ENCODE measurements around the gene NID2.

Gene NID2

GRCh38 chr14:51999084-51999483 lies 69.8 kb downstream of the NID2 start:
- peak; percentile 67 for DNase-seq (ENCODE audit: low read depth)

GRCh38 chr14:51998348-51998747 lies 70.5 kb downstream of the NID2 start:
- DNase-seq (ENCODE audit: low read depth), result no peak

GRCh38 chr14:51996148-51996746 lies 72.6 kb downstream of the NID2 start:
- DNase-seq (ENCODE audit: low read depth), result peak; percentile 52

GRCh38 chr14:51993285-51993920 lies 75.5 kb downstream of the NID2 start:
- DNase-seq (ENCODE audit: low read depth), result no peak

- no peak for DNase-seq (ENCODE audit: low read depth)
Observed at GRCh38 chr14:51990488-51990887, 78.4 kb downstream of the NID2 start.

- DNase-seq (ENCODE audit: low read depth), result peak; percentile 86
Observed at GRCh38 chr14:51989293-51990234, 79.3 kb downstream of the NID2 start, which contains the start of gene RTRAF. Gene RTRAF, plus strand, starts transcription at chr14:51989546. Its CDS starts 94 bp downstream, at chr14:51989640.

- no peak for DNase-seq (ENCODE audit: low read depth)
Observed at GRCh38 chr14:51988221-51988620, 80.6 kb downstream of the NID2 start.

- DNase-seq (ENCODE audit: low read depth), result no peak
Observed at GRCh38 chr14:51981218-51981854, 87.5 kb downstream of the NID2 start.

- DNase-seq (ENCODE audit: low read depth), result peak; percentile 72
Observed at GRCh38 chr14:51979088-51979709, 89.7 kb downstream of the NID2 start.

- no peak for DNase-seq (ENCODE audit: low read depth)
Observed at GRCh38 chr14:51978681-51979085, 90.2 kb downstream of the NID2 start.

- no peak for DNase-seq (ENCODE audit: low read depth)
Observed at GRCh38 chr14:51977075-51977474, 91.8 kb downstream of the NID2 start.

GRCh38 chr14:51972566-51972965 lies 96.3 kb downstream of the NID2 start:
- no peak for DNase-seq (ENCODE audit: low read depth)

- DNase-seq (ENCODE audit: low read depth), result no peak
Observed at GRCh38 chr14:51969852-51970540, 98.9 kb downstream of the NID2 start.

GRCh38 chr14:51967521-51967920 lies 101.3 kb downstream of the NID2 start:
- no peak for DNase-seq (ENCODE audit: low read depth)

GRCh38 chr14:51963286-51963685 lies 105.6 kb downstream of the NID2 start:
- no peak for DNase-seq (ENCODE audit: low read depth)

GRCh38 chr14:51962711-51963110 lies 106.1 kb downstream of the NID2 start:
- DNase-seq (ENCODE audit: low read depth), result no peak

- no peak for DNase-seq (ENCODE audit: low read depth)
Observed at GRCh38 chr14:51960866-51961265, 108.0 kb downstream of the NID2 start.

GRCh38 chr14:51959928-51960327 lies 108.9 kb downstream of the NID2 start:
- no peak for DNase-seq (ENCODE audit: low read depth)

GRCh38 chr14:51957950-51958349 lies 110.9 kb downstream of the NID2 start:
- DNase-seq (ENCODE audit: low read depth), result peak; percentile 30
